ENCODE data around the gene VEZF1. TPM values are rescaled to one million over a fixed set of nuclear protein-coding genes. Genes with fewer than 3 reads are reported as not detected.

VEZF1 gene
- total and polyA plus RNA-seq, 2 experiments from 2014 or later, result 36.0 to 67.7 TPM

GRCh38 chr17:58006924-58007780 is 19.1 kb upstream of the VEZF1 start, which contains the start of gene SRSF1:
Gene SRSF1, minus strand, starts transcription at chr17:58007246. Its CDS starts 109 bp downstream, at chr17:58007137.
- ATAC-seq, result peak; percentile 87
- Mint-ChIP-seq H3K36me3 (ENCODE audit: low read depth) (peaks cover 63% of the 10 kb centered on the region), H3K9me3 (peaks cover 6% of the 10 kb centered on the region; the same call in 2 of the 3 replicates), H3K4me3 (peak within 1 kb of the TSS; percentile 100), H3K4me1 (peaks cover 34% of the 10 kb centered on the region), H3K27me3 (ENCODE audit: insufficient read depth, low read depth, poor library complexity) (peaks cover 17% of the 10 kb centered on the region), H3K27ac (peak within 1 kb of the TSS; percentile 100)
- no peaks in the 10 kb centered on the region for H3K27me3 ChIP-seq (ENCODE audit: insufficient read depth)
- H3K4me1 ChIP-seq (ENCODE audit: insufficient read depth), result peaks cover 18% of the 10 kb centered on the region
- peak within 1 kb of the TSS; percentile 100 for H3K27ac ChIP-seq (ENCODE audit: low read depth)
- H3K36me3 ChIP-seq (ENCODE audit: insufficient read depth), result peaks cover 33% of the 10 kb centered on the region
- peaks cover 15% of the 10 kb centered on the region; the same call in 1 of the 2 replicates for H3F3A ChIP-seq (replicated peaks; ENCODE audit: low read depth)
- H3K79me2 ChIP-seq (replicated peaks; ENCODE audit: insufficient read depth), result peaks cover 48% of the 10 kb centered on the region
- DNase-seq (ENCODE audit: low spot score), result peak; percentile 99
- TF ChIP-seq REST (IDR thresholded peaks at IDR 0.05; ENCODE audit: unreplicated experiment) (peak; percentile 18), JUNB (IDR thresholded peaks at IDR 0.05; ENCODE audit: unreplicated experiment) (no peak), STAT1 (IDR thresholded peaks at IDR 0.05; ENCODE audit: unreplicated experiment) (no peak), ETS1 (IDR thresholded peaks at IDR 0.05) (no peak; the same call in 1 of the 2 replicates), POLR2AphosphoS5 (IDR thresholded peaks at IDR 0.05; ENCODE audit: low read depth) (peak; percentile 89), ZNF331 (CRISPR knock-in tag; IDR thresholded peaks at IDR 0.05; ENCODE audit: low read depth) (no peak), CREB1 (CRISPR knock-in tag; IDR thresholded peaks at IDR 0.05; ENCODE audit: low read depth) (peak; percentile 83), EZH2 (IDR thresholded peaks at IDR 0.05; ENCODE audit: low read depth, unreplicated experiment) (no peak), ZNF462 (CRISPR knock-in tag; IDR thresholded peaks at IDR 0.05) (no peak), NANOG (IDR thresholded peaks at IDR 0.05; ENCODE audit: borderline replicate concordance) (no peak), ZNF114 (CRISPR knock-in tag; IDR thresholded peaks at IDR 0.05) (no peak)
- TF ChIP-seq, protein P1, sequence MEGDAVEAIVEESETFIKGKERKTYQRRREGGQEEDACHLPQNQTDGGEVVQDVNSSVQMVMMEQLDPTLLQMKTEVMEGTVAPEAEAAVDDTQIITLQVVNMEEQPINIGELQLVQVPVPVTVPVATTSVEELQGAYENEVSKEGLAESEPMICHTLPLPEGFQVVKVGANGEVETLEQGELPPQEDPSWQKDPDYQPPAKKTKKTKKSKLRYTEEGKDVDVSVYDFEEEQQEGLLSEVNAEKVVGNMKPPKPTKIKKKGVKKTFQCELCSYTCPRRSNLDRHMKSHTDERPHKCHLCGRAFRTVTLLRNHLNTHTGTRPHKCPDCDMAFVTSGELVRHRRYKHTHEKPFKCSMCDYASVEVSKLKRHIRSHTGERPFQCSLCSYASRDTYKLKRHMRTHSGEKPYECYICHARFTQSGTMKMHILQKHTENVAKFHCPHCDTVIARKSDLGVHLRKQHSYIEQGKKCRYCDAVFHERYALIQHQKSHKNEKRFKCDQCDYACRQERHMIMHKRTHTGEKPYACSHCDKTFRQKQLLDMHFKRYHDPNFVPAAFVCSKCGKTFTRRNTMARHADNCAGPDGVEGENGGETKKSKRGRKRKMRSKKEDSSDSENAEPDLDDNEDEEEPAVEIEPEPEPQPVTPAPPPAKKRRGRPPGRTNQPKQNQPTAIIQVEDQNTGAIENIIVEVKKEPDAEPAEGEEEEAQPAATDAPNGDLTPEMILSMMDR (conservative IDR thresholded peaks at IDR 0.05; ENCODE audit: low read depth in 2 of 2), result no peak
- peak within 1 kb of the TSS; percentile 94 for H3K4me3 ChIP-seq
- peak within 1 kb of the TSS; percentile 96 for H3K4me2 ChIP-seq
- no peaks in the 10 kb centered on the region for H3K9me2 ChIP-seq (ENCODE audit: insufficient read depth)
- peaks cover 25% of the 10 kb centered on the region for H4K20me1 ChIP-seq (replicated peaks; ENCODE audit: insufficient read depth)
- H2AFZ ChIP-seq, result peak within 1 kb of the TSS; percentile 45; the same call in 1 of the 2 replicates

Data from GM23338 (cell line).